ENCODE measurements around the gene CUL4A. TPM values are rescaled to one million over a fixed set of nuclear protein-coding genes. Genes with fewer than 3 reads are reported as not detected.
"Not testable (repeated sequence)": the region's sequence is repeated elsewhere in the genome, so short reads cannot be mapped to it uniquely, and the experiment has no call there.

The CUL4A gene
- total and polyA plus RNA-seq, 7 donors: 75.4 to 180 (median 135) TPM

GRCh38 chr13:113252516-113253095 lies 43.2 kb downstream of the CUL4A start:
- ATAC-seq: no peak

GRCh38 chr13:113257908-113258307 lies 48.5 kb downstream of the CUL4A start:
- H3K27me3 ChIP-seq (ENCODE audit: insufficient read depth in 3 of 3, low read length in 2 of 3); H3K4me1 ChIP-seq; ATAC-seq; H3K9me3 ChIP-seq; intact Hi-C loops (cut with DNase I); H3K27ac ChIP-seq; H3K4me3 ChIP-seq; DNase-seq: not testable (repeated sequence)
- H3K36me3 ChIP-seq (ENCODE audit: insufficient read depth in 1 of 2, low read depth in 1 of 2): peaks cover 18 to 97% of the 10 kb centered on the region in 2 donors
- WGBS, 3 donors: 95 to 98% (median 96%) methylated on average over 6 of the region's 6 CpGs

More at GRCh38 chr13:113252516-113253095, 43.2 kb downstream of the CUL4A start:
- Histone ChIP-seq H3K27ac (no peak overlapping the region), H3K4me1 (no peaks in the 10 kb centered on the region), H3K27me3 (ENCODE audit: insufficient read depth in 3 of 3, low read length in 2 of 3) (no peaks in the 10 kb centered on the region), H3K9me3 (no peaks in the 10 kb centered on the region), H3K36me3 (ENCODE audit: insufficient read depth in 1 of 2, low read depth in 1 of 2) (peaks cover 32 to 99% of the 10 kb centered on the region in 2 donors), H3K4me3 (no peak overlapping the region)
- TF ChIP-seq CTCF (IDR thresholded peaks at IDR 0.05): no peak
- DNase-seq: no peak
- 84 to 92% (median 86%) methylated on average over 11 of the region's 11 CpGs for WGBS, 3 donors
- intact Hi-C loops (cut with DNase I): loop anchor here in 1 of 2 donors (5.0 kb wide), 1 partner anchor 75 kb away; no protein-coding TSS in a partner anchor

GRCh38 chr13:113258321-113259054 lies 49.1 kb downstream of the CUL4A start:
- intact Hi-C loops (cut with DNase I): no loop called here
- Histone ChIP-seq H3K36me3 (ENCODE audit: insufficient read depth in 1 of 2, low read depth in 1 of 2) (peaks cover 18 to 97% of the 10 kb centered on the region in 2 donors), H3K4me3 (no peak overlapping the region), H3K27me3 (ENCODE audit: insufficient read depth in 3 of 3, low read length in 2 of 3) (no peaks in the 10 kb centered on the region), H3K27ac (no peak overlapping the region), H3K9me3 (no peaks in the 10 kb centered on the region), H3K4me1 (no peaks in the 10 kb centered on the region)
- no peak for ATAC-seq
- no peak for DNase-seq
- no peak for TF ChIP-seq CTCF (IDR thresholded peaks at IDR 0.05)
- 83 to 95% (median 86%) methylated on average over 5 of the region's 5 CpGs for WGBS, 3 donors

GRCh38 chr13:113260996-113261395 lies 51.6 kb downstream of the CUL4A start:
- TF ChIP-seq CTCF (IDR thresholded peaks at IDR 0.05): no peak
- Histone ChIP-seq H3K27ac (no peak overlapping the region), H3K4me3 (no peak overlapping the region), H3K9me3 (no peaks in the 10 kb centered on the region), H3K36me3 (ENCODE audit: insufficient read depth in 1 of 2, low read depth in 1 of 2) (peaks cover 12 to 95% of the 10 kb centered on the region in 2 donors), H3K27me3 (ENCODE audit: insufficient read depth in 3 of 3, low read length in 2 of 3) (no peaks in the 10 kb centered on the region), H3K4me1 (no peaks in the 10 kb centered on the region)
- 87 to 89% (median 89%) methylated on average over 13 of the region's 13 CpGs for WGBS, 3 donors
- no peak for DNase-seq
- no peak for ATAC-seq
- intact Hi-C loops (cut with DNase I): no loop called here

- 86 to 90% (median 88%) methylated on average over 14 of the region's 14 CpGs for WGBS, 3 donors
- intact Hi-C loops (cut with DNase I); H3K27ac ChIP-seq; H3K4me1 ChIP-seq; ATAC-seq; H3K27me3 ChIP-seq (ENCODE audit: insufficient read depth in 3 of 3, low read length in 2 of 3); H3K9me3 ChIP-seq; DNase-seq; H3K4me3 ChIP-seq: not testable (repeated sequence)
- peaks cover 5 to 81% of the 10 kb centered on the region in 2 donors for H3K36me3 ChIP-seq (ENCODE audit: insufficient read depth in 1 of 2, low read depth in 1 of 2)
Observed at GRCh38 chr13:113263016-113263415, 53.6 kb downstream of the CUL4A start.
